Measurements from ENCODE around the gene SH2D6. TPM values are rescaled to one million over a fixed set of nuclear protein-coding genes. Genes with fewer than 3 reads are reported as not detected.

SH2D6 gene
- total and polyA plus RNA-seq, 8 donors, result 0.70 to 28.1 (median 3.6) TPM

GRCh38 chr2:85420536-85421259 lies 2.2 kb downstream of the SH2D6 start:
- no peak for FAIRE-seq
- H3K4me1 ChIP-seq, result peaks cover 26 to 47% (median 39%) of the 10 kb centered on the region in 3 donors
- H3K36me3 ChIP-seq, result no peaks in the 10 kb centered on the region
- DNase-seq, result peak; percentile 93 to 98 (median 96)
- TF ChIP-seq CTCF (IDR thresholded peaks at IDR 0.05), result peak; percentile 99 to 100 (median 100)
- ATAC-seq, result peak; percentile 76 to 85 (median 80)
- H3K4me3 ChIP-seq, result peak overlapping the region in 1 of 4 donors; percentile 6
- no peaks in the 10 kb centered on the region for H3K27me3 ChIP-seq
- H3K9me3 ChIP-seq, result no peaks in the 10 kb centered on the region
- intact Hi-C loops (cut with DNase I), result loop anchor here (5.0 to 10.0 kb wide), 2 partner anchors 132 to 134 kb away; no protein-coding TSS in a partner anchor
- WGBS, 2 donors, result 4 to 5% methylated on average over 22 of the region's 22 CpGs
- peak overlapping the region; percentile 79 to 88 (median 84) for H3K27ac ChIP-seq

GRCh38 chr2:85421260-85422071 lies 3.0 kb downstream of the SH2D6 start:
- Histone ChIP-seq H3K4me1 (peaks cover 34 to 55% (median 47%) of the 10 kb centered on the region in 3 donors), H3K27me3 (no peaks in the 10 kb centered on the region), H3K4me3 (peak overlapping the region in 1 of 4 donors; percentile 6), H3K27ac (peak overlapping the region; percentile 79 to 88 (median 84)), H3K36me3 (no peaks in the 10 kb centered on the region), H3K9me3 (no peaks in the 10 kb centered on the region)
- intact Hi-C loops (cut with DNase I), result loop anchor here (5.0 to 10.0 kb wide), 2 partner anchors 131 to 133 kb away; no protein-coding TSS in a partner anchor
- 12 to 14% methylated on average over 13 of the region's 13 CpGs for WGBS, 2 donors
- peak in 5 of 6 donors; percentile 84 to 92 (median 85) for DNase-seq
- ATAC-seq, result peak; percentile 71 to 76 (median 72)
- no peak for TF ChIP-seq CTCF (IDR thresholded peaks at IDR 0.05)
- no peak for FAIRE-seq

GRCh38 chr2:85422072-85422457 lies 3.6 kb downstream of the SH2D6 start:
- no peak for DNase-seq
- ATAC-seq, result no peak
- peaks cover 36 to 60% (median 52%) of the 10 kb centered on the region in 3 donors for H3K4me1 ChIP-seq
- no peaks in the 10 kb centered on the region for H3K36me3 ChIP-seq
- intact Hi-C loops (cut with DNase I), result loop anchor here (5.0 to 10.0 kb wide), 2 partner anchors 130 to 133 kb away; no protein-coding TSS in a partner anchor
- no peak for FAIRE-seq
- H3K4me3 ChIP-seq, result no peak overlapping the region
- H3K9me3 ChIP-seq, result no peaks in the 10 kb centered on the region
- H3K27me3 ChIP-seq, result no peaks in the 10 kb centered on the region
- WGBS, 2 donors, result 39 to 43% methylated on average over 2 of the region's 2 CpGs
- peak overlapping the region; percentile 79 to 88 (median 84) for H3K27ac ChIP-seq
- TF ChIP-seq CTCF (IDR thresholded peaks at IDR 0.05), result no peak

GRCh38 chr2:85423525-85423924 lies 5.0 kb downstream of the SH2D6 start:
- no peaks in the 10 kb centered on the region for H3K27me3 ChIP-seq
- ATAC-seq (no peak), DNase-seq (no peak), FAIRE-seq (no peak)
- no peaks in the 10 kb centered on the region for H3K36me3 ChIP-seq
- intact Hi-C loops (cut with DNase I), result loop anchor here (5.0 to 10.0 kb wide), 2 partner anchors 129 to 131 kb away; no protein-coding TSS in a partner anchor
- H3K9me3 ChIP-seq, result no peaks in the 10 kb centered on the region
- H3K4me1 ChIP-seq, result peaks cover 43 to 61% (median 52%) of the 10 kb centered on the region in 3 donors
- H3K4me3 ChIP-seq, result no peak overlapping the region
- peak overlapping the region in 2 of 4 donors; percentile 5 to 86 for H3K27ac ChIP-seq
- no peak for TF ChIP-seq CTCF (IDR thresholded peaks at IDR 0.05)
- 88 to 93% methylated on average over 5 of the region's 5 CpGs for WGBS, 2 donors

All from pancreas (tissue), 10 donors.